MCF 10A (cell line): ENCODE results near the gene VRK1. TPM values are rescaled to one million over a fixed set of nuclear protein-coding genes. Genes with fewer than 3 reads are reported as not detected.

ENCODE experiments used
- BruUV-seq: library from RNA; stranded (reverse); fragments of 400-500 nt; replicated peaks from 2 replicates; lab custom pipeline; 2021; lab: Mats Ljungman, UMichigan
- CTCF ChIA-PET: fragments of 300-600 bp; sonication (Branson Sonifier 250); formaldehyde crosslinking; extraction: SDS; loops from one replicate; lab custom pipeline; 2021; ENCODE audit warnings: antibody characterized with exemption, inconsistent platforms; lab: Yijun Ruan, JAX
- POLR2A ChIA-PET: fragments of 300-600, 350-650 bp; sonication (Branson Sonifier 250); formaldehyde crosslinking; extraction: SDS; loops from one replicate; lab custom pipeline; 2020; ENCODE audit warnings: antibody characterized with exemption, inconsistent platforms; lab: Yijun Ruan, JAX
- DNase-seq: peaks from one replicate; pipeline ENCODE4 v3.0.0-alpha.2; 2018; ENCODE audit not compliant: unreplicated experiment
- H3K27ac Mint-ChIP-seq: one replicate; pipeline ENCODE4 v1.8.0; 2022; ENCODE audit warnings: mild to moderate bottlenecking, low read depth, mixed read lengths; ENCODE audit not compliant: unreplicated experiment
- H3K27me3 Mint-ChIP-seq: one replicate; pipeline ENCODE4 v1.8.0; 2022; ENCODE audit warnings: mixed read lengths; ENCODE audit not compliant: insufficient read depth, unreplicated experiment
- H3K36me3 Mint-ChIP-seq: one replicate; pipeline ENCODE4 v1.8.0; 2022; ENCODE audit warnings: mild to moderate bottlenecking, moderate library complexity, mixed read lengths; ENCODE audit not compliant: insufficient read depth, unreplicated experiment
- H3K4me1 Mint-ChIP-seq: one replicate; pipeline ENCODE4 v1.8.0; 2022; ENCODE audit warnings: mixed read lengths; ENCODE audit not compliant: insufficient read depth, unreplicated experiment
- H3K4me3 Mint-ChIP-seq: one replicate; pipeline ENCODE4 v1.8.0; 2022; ENCODE audit warnings: mild to moderate bottlenecking, moderate library complexity, mixed read lengths; ENCODE audit not compliant: unreplicated experiment
- H3K9me3 Mint-ChIP-seq: one replicate; pipeline ENCODE4 v1.8.0; 2022; ENCODE audit warnings: mixed read lengths; ENCODE audit not compliant: unreplicated experiment
- intact Hi-C: fragments of 100-400 bp; cut with micrococcal nuclease; formaldehyde crosslinking; loops from 2 replicates; pipeline ENCODE4 v1.14.1; 2022
- total RNA-seq: library from RNA; stranded (reverse); gene quantifications from 2 replicates; pipeline ENCODE4 v1.2.3, GENCODE V29; 2022
- TF ChIP-seq, protein P1 (sequence below): fragments of 200-600 bp; IDR thresholded peaks from one replicate; pipeline ENCODE4 v1.8.0; 2022; ENCODE audit warnings: antibody characterized with exemption, mild to moderate bottlenecking; ENCODE audit not compliant: unreplicated experiment

Gene VRK1
- total RNA-seq, 1 experiment from 2014 or later: 17.7 TPM

DNA sequence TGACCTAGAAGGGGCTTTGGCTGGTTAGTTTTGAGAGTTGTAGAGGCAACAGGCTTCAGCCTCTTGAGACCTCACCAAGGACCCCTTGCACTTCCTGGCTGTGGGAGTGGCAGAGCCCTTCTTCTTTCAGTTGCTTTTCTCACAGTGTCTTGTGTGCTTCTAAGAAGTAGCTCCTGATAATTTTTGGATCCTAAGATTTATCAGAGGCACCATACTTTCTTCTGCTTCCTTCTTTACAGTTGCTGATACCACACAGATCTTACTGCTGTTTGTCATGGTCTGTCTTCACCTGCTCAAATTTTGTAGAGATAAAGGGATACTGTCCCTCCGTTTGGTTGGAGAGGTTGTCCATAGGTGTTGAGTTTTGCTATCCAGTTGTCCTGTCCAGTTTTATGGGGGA lies 33.8 kb downstream of the VRK1 start:
- Mint-ChIP-seq H3K9me3 (no peaks in the 10 kb centered on the region), H3K27ac (no peak overlapping the region), H3K4me1 (peaks cover 15% of the 10 kb centered on the region), H3K27me3 (no peaks in the 10 kb centered on the region), H3K36me3 (no peaks in the 10 kb centered on the region), H3K4me3 (no peak overlapping the region)
- CTCF ChIA-PET: interaction anchor here (0.5 kb wide), 2 partner anchors 21 to 207 kb away, joined by 3 read pairs; no protein-coding TSS in a partner anchor
- TF ChIP-seq, protein P1, sequence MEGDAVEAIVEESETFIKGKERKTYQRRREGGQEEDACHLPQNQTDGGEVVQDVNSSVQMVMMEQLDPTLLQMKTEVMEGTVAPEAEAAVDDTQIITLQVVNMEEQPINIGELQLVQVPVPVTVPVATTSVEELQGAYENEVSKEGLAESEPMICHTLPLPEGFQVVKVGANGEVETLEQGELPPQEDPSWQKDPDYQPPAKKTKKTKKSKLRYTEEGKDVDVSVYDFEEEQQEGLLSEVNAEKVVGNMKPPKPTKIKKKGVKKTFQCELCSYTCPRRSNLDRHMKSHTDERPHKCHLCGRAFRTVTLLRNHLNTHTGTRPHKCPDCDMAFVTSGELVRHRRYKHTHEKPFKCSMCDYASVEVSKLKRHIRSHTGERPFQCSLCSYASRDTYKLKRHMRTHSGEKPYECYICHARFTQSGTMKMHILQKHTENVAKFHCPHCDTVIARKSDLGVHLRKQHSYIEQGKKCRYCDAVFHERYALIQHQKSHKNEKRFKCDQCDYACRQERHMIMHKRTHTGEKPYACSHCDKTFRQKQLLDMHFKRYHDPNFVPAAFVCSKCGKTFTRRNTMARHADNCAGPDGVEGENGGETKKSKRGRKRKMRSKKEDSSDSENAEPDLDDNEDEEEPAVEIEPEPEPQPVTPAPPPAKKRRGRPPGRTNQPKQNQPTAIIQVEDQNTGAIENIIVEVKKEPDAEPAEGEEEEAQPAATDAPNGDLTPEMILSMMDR: no peak
- DNase-seq: no peak
- BruUV-seq: no TSS peak
- intact Hi-C loops: no loop called here
- POLR2A ChIA-PET: interaction anchor here (0.7 to 4.0 kb wide), 2 partner anchors 10 to 17 kb away, joined by 3 to 22 read pairs; no protein-coding TSS in a partner anchor

DNA sequence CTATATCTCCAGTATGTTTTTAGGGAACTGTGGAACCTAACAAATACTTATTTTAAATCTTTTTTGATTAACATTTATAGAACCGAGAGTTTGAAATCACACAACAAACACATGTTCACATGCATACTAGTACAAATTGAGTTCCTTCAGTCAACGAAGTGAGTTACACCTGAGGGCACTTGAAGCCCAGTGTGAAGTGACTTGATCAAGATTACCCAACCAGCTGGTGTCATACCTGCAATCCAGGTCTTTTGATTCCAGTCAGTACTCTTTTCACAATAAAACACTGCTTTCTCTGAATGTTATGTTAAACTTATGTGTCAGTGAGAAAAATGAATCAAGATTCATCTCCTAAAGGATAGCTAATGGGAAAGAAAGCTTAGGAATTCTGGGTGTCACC lies 35.2 kb downstream of the VRK1 start:
- Mint-ChIP-seq H3K4me1 (peaks cover 9% of the 10 kb centered on the region), H3K27ac (no peak overlapping the region), H3K9me3 (no peaks in the 10 kb centered on the region), H3K27me3 (no peaks in the 10 kb centered on the region), H3K36me3 (peaks cover 9% of the 10 kb centered on the region), H3K4me3 (no peak overlapping the region)
- no peak for DNase-seq
- ChIA-PET POLR2A (interaction anchor here (0.8 to 4.0 kb wide), 5 partner anchors 11 to 48 kb away, joined by 3 to 22 read pairs (median 5); partner anchors contain the start of gene VRK1), CTCF (interaction anchor here (0.8 kb wide), 1 partner anchor 25 kb away, joined by 3 read pairs; no protein-coding TSS in a partner anchor)
- intact Hi-C loops: no loop called here
- no TSS peak for BruUV-seq
- TF ChIP-seq, protein P1: no peak

DNA sequence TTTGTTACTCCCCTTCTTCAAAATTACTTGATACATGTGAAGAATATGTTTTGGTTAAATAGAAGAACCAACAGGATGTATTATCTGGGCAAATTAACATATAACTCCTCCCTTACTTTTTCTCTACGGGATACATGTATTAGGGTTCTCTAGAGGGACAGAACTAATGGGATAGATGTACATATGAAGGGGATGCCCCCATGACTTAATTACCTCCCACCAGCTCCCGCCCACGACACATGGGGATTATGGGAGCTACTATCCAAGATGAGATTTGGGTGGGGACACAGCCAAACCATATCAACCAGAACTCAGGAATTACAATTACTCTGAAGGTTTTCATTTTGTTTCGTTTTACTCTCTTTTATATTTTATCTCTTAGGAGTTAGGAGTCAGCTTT lies 41.3 kb downstream of the VRK1 start:
- CTCF ChIA-PET: no interaction called here
- no peaks in the 10 kb centered on the region for H3K9me3 Mint-ChIP-seq

DNA sequence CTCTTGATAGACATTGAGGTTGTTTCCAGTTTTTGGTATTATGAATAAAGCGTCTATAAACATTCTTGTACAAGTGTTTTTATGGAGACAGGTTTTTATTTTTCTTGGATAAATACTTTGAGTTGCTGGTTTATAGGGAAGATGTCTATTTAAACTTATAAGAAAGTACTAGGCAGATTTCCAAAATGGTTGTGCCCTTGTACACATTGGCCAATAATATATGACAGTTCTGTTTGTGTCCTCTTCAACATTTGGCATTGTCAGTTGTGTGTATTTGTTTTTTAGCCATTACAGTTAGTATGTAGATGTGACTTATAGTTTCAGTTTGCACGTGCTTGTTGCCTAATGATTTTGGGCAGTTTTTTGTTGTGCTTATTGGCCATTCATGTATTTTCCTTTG lies 42.1 kb downstream of the VRK1 start:
- CTCF ChIA-PET: no interaction called here
- no peaks in the 10 kb centered on the region for H3K9me3 Mint-ChIP-seq
- H3K36me3 Mint-ChIP-seq: peaks cover 24% of the 10 kb centered on the region
- POLR2A ChIA-PET: no interaction called here
- H3K27me3 Mint-ChIP-seq: no peaks in the 10 kb centered on the region
- TF ChIP-seq, protein P1: no peak
- DNase-seq: no peak
- H3K27ac Mint-ChIP-seq: no peak overlapping the region
- intact Hi-C loops: no loop called here
- no peak overlapping the region for H3K4me3 Mint-ChIP-seq
- no peaks in the 10 kb centered on the region for H3K4me1 Mint-ChIP-seq
- BruUV-seq: no TSS peak

More for the DNA sequence above, 41.3 kb downstream of the VRK1 start:
- intact Hi-C loops: no loop called here
- no peak for DNase-seq
- Mint-ChIP-seq H3K27me3 (no peaks in the 10 kb centered on the region), H3K27ac (no peak overlapping the region), H3K4me3 (no peak overlapping the region), H3K4me1 (no peaks in the 10 kb centered on the region), H3K36me3 (peaks cover 24% of the 10 kb centered on the region)
- TF ChIP-seq, protein P1: no peak
- BruUV-seq: TSS peak; percentile 21
- POLR2A ChIA-PET: interaction anchor here (0.9 kb wide), 1 partner anchor 9 kb away, joined by 3 read pairs; no protein-coding TSS in a partner anchor
